T-helper 1 cell (primary cell): ENCODE results near the gene OSTN.
"Not testable (repeated sequence)": the region's sequence is repeated elsewhere in the genome, so short reads cannot be mapped to it uniquely, and the experiment has no call there.

Source experiments
- DNase-seq, 5 donors: peaks; one replicate each; pipeline ENCODE4 v3.0.0-alpha.2; 2012 to 2020
- total RNA-seq, 4 donors: gene quantifications; one replicate each; lab custom pipeline; 2026; lab: John Stamatoyannopoulos, UW

Gene OSTN
- 0 reads per million in 4 donors for total RNA-seq

- DNase-seq: no peak
Measured at GRCh38 chr3:191198932-191199331, at the start of gene OSTN. Gene OSTN (plus strand): TSS chr3:191199241. CDS start chr3:191212533, 13,292 bp downstream.

- DNase-seq: no peak
Measured at GRCh38 chr3:191151653-191152052, 47.4 kb upstream of the OSTN start.

- DNase-seq: no peak
Measured at GRCh38 chr3:191154827-191155226, 44.2 kb upstream of the OSTN start.

- no peak for DNase-seq
Measured at GRCh38 chr3:191158247-191158646, 40.8 kb upstream of the OSTN start.

- no peak for DNase-seq
Measured at GRCh38 chr3:191158815-191159214, 40.2 kb upstream of the OSTN start.

- DNase-seq: no peak
Measured at GRCh38 chr3:191165802-191166201, 33.2 kb upstream of the OSTN start.

- DNase-seq: no peak
Measured at GRCh38 chr3:191166368-191166767, 32.7 kb upstream of the OSTN start.

GRCh38 chr3:191169566-191169965 lies 29.5 kb upstream of the OSTN start:
- no peak for DNase-seq

GRCh38 chr3:191170097-191170496 lies 28.9 kb upstream of the OSTN start:
- DNase-seq: no peak

GRCh38 chr3:191175102-191175501 lies 23.9 kb upstream of the OSTN start:
- no peak for DNase-seq

GRCh38 chr3:191176038-191176785 lies 22.8 kb upstream of the OSTN start:
- no peak for DNase-seq

- not testable (repeated sequence) for DNase-seq
Measured at GRCh38 chr3:191185382-191185781, 13.7 kb upstream of the OSTN start.

- not testable (repeated sequence) for DNase-seq
Measured at GRCh38 chr3:191188246-191188645, 10.8 kb upstream of the OSTN start.

GRCh38 chr3:191192270-191192669 lies 6.8 kb upstream of the OSTN start:
- not testable (repeated sequence) for DNase-seq

GRCh38 chr3:191192941-191193340 lies 6.1 kb upstream of the OSTN start:
- DNase-seq: no peak

- DNase-seq: no peak
Measured at GRCh38 chr3:191197761-191198306, 1.2 kb upstream of the OSTN start.

GRCh38 chr3:191198480-191198879 lies 561 bp upstream of the OSTN start:
- no peak for DNase-seq

GRCh38 chr3:191210032-191210431 lies 11.0 kb downstream of the OSTN start:
- DNase-seq: no peak

- no peak for DNase-seq
Measured at GRCh38 chr3:191216510-191216909, 17.5 kb downstream of the OSTN start.

GRCh38 chr3:191217301-191217700 lies 18.3 kb downstream of the OSTN start:
- DNase-seq: no peak

- DNase-seq: no peak
Measured at GRCh38 chr3:191220908-191221307, 21.9 kb downstream of the OSTN start.

GRCh38 chr3:191221638-191222037 lies 22.6 kb downstream of the OSTN start:
- DNase-seq: no peak

- no peak for DNase-seq
Measured at GRCh38 chr3:191227541-191227940, 28.5 kb downstream of the OSTN start.

- DNase-seq: no peak
Measured at GRCh38 chr3:191234216-191234615, 35.2 kb downstream of the OSTN start.
